ENCODE results near the gene TRIM71. TPM values are rescaled to one million over a fixed set of nuclear protein-coding genes. Genes with fewer than 3 reads are reported as not detected.

Gene TRIM71
- total and polyA plus RNA-seq, 2 experiments from 2014 or later: under 0.01 to 0.03 TPM

DNA sequence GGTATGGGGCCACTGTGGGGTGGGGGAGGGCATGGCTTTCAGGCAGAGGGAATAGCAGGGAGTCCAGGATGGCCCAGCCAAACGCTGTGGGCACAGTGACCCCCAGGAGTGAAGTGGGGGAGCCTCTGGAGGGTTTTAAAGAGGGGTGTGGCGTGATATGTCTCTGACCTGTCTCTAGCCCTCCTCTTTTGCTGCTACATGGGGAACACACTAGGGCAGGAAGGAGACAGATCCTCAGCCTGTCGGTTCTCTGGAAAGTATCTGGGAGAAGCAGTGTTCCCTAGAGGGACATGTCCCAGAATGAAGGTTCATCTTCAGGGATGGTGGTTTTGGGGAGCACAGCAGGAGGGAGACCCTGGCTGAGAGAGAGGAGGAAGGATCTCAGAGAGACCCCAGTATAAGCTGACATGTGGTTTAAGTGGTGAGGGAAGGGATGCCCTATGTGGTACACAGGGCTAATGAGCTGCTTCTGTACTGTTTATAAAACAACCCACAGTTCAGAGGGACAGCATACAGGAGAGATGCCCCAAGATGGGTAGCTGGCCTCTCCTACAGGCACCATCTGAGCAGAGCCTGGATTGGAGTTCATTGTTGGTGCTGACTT lies 37.7 kb downstream of the TRIM71 start:
- Histone ChIP-seq H3K9me2 (ENCODE audit: insufficient read depth) (no peaks in the 10 kb centered on the region), H3K9ac (no peak overlapping the region), H3K4me1 (ENCODE audit: insufficient read depth) (0 out of 2 replicates have a peak, but pooled peaks cover 1% of the 10 kb centered on the region), H3K36me3 (ENCODE audit: low read depth) (no peaks in the 10 kb centered on the region), H3K9me3 (ENCODE audit: low read depth) (no peaks in the 10 kb centered on the region), H2AFZ (no peak overlapping the region), H4K20me1 (ENCODE audit: insufficient read depth) (no peaks in the 10 kb centered on the region), H3F3A (ENCODE audit: insufficient read depth) (no peaks in the 10 kb centered on the region; the same call in 1 of the 2 replicates), H3K79me2 (ENCODE audit: insufficient read depth) (no peaks in the 10 kb centered on the region), H3K27me3 (replicated peaks; ENCODE audit: insufficient read depth) (peaks cover 22% of the 10 kb centered on the region), H3K4me2 (ENCODE audit: unreplicated experiment) (no peak overlapping the region), H3K27ac (no peak overlapping the region), H3K4me3 (no peak overlapping the region)
- TF ChIP-seq EZH2phosphoT487 (IDR thresholded peaks at IDR 0.05; ENCODE audit: insufficient read depth, low read depth): no peak
- TF ChIP-seq EZH2 (IDR thresholded peaks at IDR 0.05; ENCODE audit: insufficient read depth, poor library complexity, severe bottlenecking): no peak
- DNase-seq: no peak
- in situ Hi-C loops (cut with MboI): no loop called here
- 53 to 57% methylated on average over 3 of the region's 3 CpGs for WGBS, 2 experiments (ENCODE audit: low coverage in 1 of 2, low lambda C conversion rate in 2 of 2, missing lambda C conversion rate in 2 of 2)

- H3K27ac ChIP-seq: no peak overlapping the region
- H3K4me3 ChIP-seq: no peak overlapping the region
- H3K9ac ChIP-seq: no peak overlapping the region
- no peaks in the 10 kb centered on the region for H3K9me2 ChIP-seq (ENCODE audit: insufficient read depth)
- no peaks in the 10 kb centered on the region for H3K79me2 ChIP-seq (ENCODE audit: insufficient read depth)
- no peak overlapping the region for H2AFZ ChIP-seq
- TF ChIP-seq EZH2 (IDR thresholded peaks at IDR 0.05; ENCODE audit: insufficient read depth, poor library complexity, severe bottlenecking): no peak
- TF ChIP-seq EZH2phosphoT487 (IDR thresholded peaks at IDR 0.05; ENCODE audit: insufficient read depth, low read depth): no peak
- H3K4me2 ChIP-seq (ENCODE audit: unreplicated experiment): no peak overlapping the region
- H4K20me1 ChIP-seq (ENCODE audit: insufficient read depth): no peaks in the 10 kb centered on the region
- H3K9me3 ChIP-seq (ENCODE audit: low read depth): no peaks in the 10 kb centered on the region
- H3K27me3 ChIP-seq (replicated peaks; ENCODE audit: insufficient read depth): peaks cover 19% of the 10 kb centered on the region
- no peaks in the 10 kb centered on the region for H3F3A ChIP-seq (ENCODE audit: insufficient read depth)
- in situ Hi-C loops (cut with MboI): no loop called here
- H3K36me3 ChIP-seq (ENCODE audit: low read depth): no peaks in the 10 kb centered on the region
- H3K4me1 ChIP-seq (ENCODE audit: insufficient read depth): no peaks in the 10 kb centered on the region
- no peak for DNase-seq
- 48 to 61% methylated on average over 6 of the region's 6 CpGs for WGBS, 2 experiments (ENCODE audit: low coverage in 1 of 2, low lambda C conversion rate in 2 of 2, missing lambda C conversion rate in 2 of 2)
Observed at GRCh38 chr3:32856355-32856889, 38.6 kb downstream of the TRIM71 start.

- Histone ChIP-seq H3K36me3 (ENCODE audit: low read depth) (no peaks in the 10 kb centered on the region), H3K4me3 (no peak overlapping the region), H3F3A (ENCODE audit: insufficient read depth) (no peaks in the 10 kb centered on the region), H3K79me2 (ENCODE audit: insufficient read depth) (no peaks in the 10 kb centered on the region), H3K9me3 (ENCODE audit: low read depth) (no peaks in the 10 kb centered on the region), H3K4me1 (ENCODE audit: insufficient read depth) (no peaks in the 10 kb centered on the region), H3K27ac (no peak overlapping the region), H4K20me1 (ENCODE audit: insufficient read depth) (no peaks in the 10 kb centered on the region), H3K9me2 (ENCODE audit: insufficient read depth) (no peaks in the 10 kb centered on the region), H3K27me3 (replicated peaks; ENCODE audit: insufficient read depth) (peaks cover 17% of the 10 kb centered on the region), H3K9ac (no peak overlapping the region), H3K4me2 (ENCODE audit: unreplicated experiment) (no peak overlapping the region), H2AFZ (no peak overlapping the region)
- in situ Hi-C loops (cut with MboI): no loop called here
- WGBS, 2 experiments (ENCODE audit: low coverage in 1 of 2, low lambda C conversion rate in 2 of 2, missing lambda C conversion rate in 2 of 2): 60 to 63% methylated on average over 6 of the region's 6 CpGs
- DNase-seq: no peak
- no peak for TF ChIP-seq EZH2 (IDR thresholded peaks at IDR 0.05; ENCODE audit: insufficient read depth, poor library complexity, severe bottlenecking)
- no peak for TF ChIP-seq EZH2phosphoT487 (IDR thresholded peaks at IDR 0.05; ENCODE audit: insufficient read depth, low read depth)
Observed at GRCh38 chr3:32856901-32857507, 39.2 kb downstream of the TRIM71 start.

DNA sequence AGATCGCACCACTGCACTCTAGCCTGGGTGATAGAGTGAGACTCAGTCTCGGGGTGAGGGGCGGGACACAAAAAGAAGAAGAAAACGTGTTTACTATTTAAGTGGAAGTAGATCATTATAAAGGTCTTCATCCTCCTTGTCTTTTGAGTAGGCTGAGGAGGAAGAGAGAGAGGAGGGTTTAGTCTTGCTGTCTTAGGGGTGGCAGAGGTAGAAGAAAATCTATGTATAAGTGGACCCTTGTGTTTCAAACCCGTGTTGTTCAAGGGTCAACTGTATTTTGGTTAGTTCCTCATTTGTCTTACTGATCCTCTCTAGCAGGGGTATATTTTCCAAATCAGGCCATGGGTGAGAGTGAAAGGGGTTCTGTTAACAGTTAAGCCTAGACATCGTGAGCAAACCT lies 40.1 kb downstream of the TRIM71 start:
- WGBS, 2 experiments (ENCODE audit: low coverage in 1 of 2, low lambda C conversion rate in 2 of 2, missing lambda C conversion rate in 2 of 2): 73 to 79% methylated on average over 6 of the region's 6 CpGs
- no peak overlapping the region for H3K27ac ChIP-seq
- no peak overlapping the region for H3K4me2 ChIP-seq (ENCODE audit: unreplicated experiment)
- no peaks in the 10 kb centered on the region for H3K9me2 ChIP-seq (ENCODE audit: insufficient read depth)
- H3K9me3 ChIP-seq (ENCODE audit: low read depth): no peaks in the 10 kb centered on the region
- H2AFZ ChIP-seq: no peak overlapping the region
- H3F3A ChIP-seq (ENCODE audit: insufficient read depth): no peaks in the 10 kb centered on the region
- no peaks in the 10 kb centered on the region for H3K36me3 ChIP-seq (ENCODE audit: low read depth)
- peaks cover 8% of the 10 kb centered on the region; the same call in 1 of the 2 replicates for H3K27me3 ChIP-seq (replicated peaks; ENCODE audit: insufficient read depth)
- H4K20me1 ChIP-seq (ENCODE audit: insufficient read depth): no peaks in the 10 kb centered on the region
- no peak for DNase-seq
- in situ Hi-C loops (cut with MboI): no loop called here
- no peaks in the 10 kb centered on the region for H3K4me1 ChIP-seq (ENCODE audit: insufficient read depth)
- H3K9ac ChIP-seq: no peak overlapping the region
- no peak overlapping the region for H3K4me3 ChIP-seq
- no peaks in the 10 kb centered on the region for H3K79me2 ChIP-seq (ENCODE audit: insufficient read depth)
- TF ChIP-seq EZH2phosphoT487 (IDR thresholded peaks at IDR 0.05; ENCODE audit: insufficient read depth, low read depth) (no peak), EZH2 (IDR thresholded peaks at IDR 0.05; ENCODE audit: insufficient read depth, poor library complexity, severe bottlenecking) (no peak)

All from GM23248 (cell line).